BLaER1 treated with 17β-estradiol and CSF1 and Interleukin-3, amounts not matched to agents 10 nM and 100 nM (cell line): ENCODE measurements around the gene LRP3.
"Not testable (repeated sequence)": the region's sequence is repeated elsewhere in the genome, so short reads cannot be mapped to it uniquely, and the experiment has no call there.

Experiments used
- H3K27ac ChIP-seq, 11 experiments: shearing (Covaris generic); formaldehyde crosslinking; 2 replicates each; pipeline ENCODE4 v1.8.1; 2022
- H3K27me3 ChIP-seq, 11 experiments: shearing (Covaris generic); formaldehyde crosslinking; 2 replicates each; pipeline ENCODE4 v1.8.1; 2022
- H3K36me3 ChIP-seq, 11 experiments: shearing (Covaris generic); formaldehyde crosslinking; 2 replicates each; pipeline ENCODE4 v1.8.1; 2022
- H3K4me1 ChIP-seq, 10 experiments: shearing (Covaris generic); formaldehyde crosslinking; 2 replicates each; pipeline ENCODE4 v1.8.1; 2022
- H3K4me2 ChIP-seq, 11 experiments: shearing (Covaris generic); formaldehyde crosslinking; 2 replicates each; pipeline ENCODE4 v1.8.1; 2022
- H3K4me3 ChIP-seq, 10 experiments: shearing (Covaris generic); formaldehyde crosslinking; 2 replicates each; pipeline ENCODE4 v1.8.1; 2022
- H3K9ac ChIP-seq, 11 experiments: shearing (Covaris generic); formaldehyde crosslinking; 2 replicates each; pipeline ENCODE4 v1.8.1; 2022
- H3K9me3 ChIP-seq, 11 experiments: shearing (Covaris generic); formaldehyde crosslinking; replicated peaks in 1 of 11; 2 replicates each; pipeline ENCODE4 v1.8.1; 2022
- H4K20me1 ChIP-seq, 11 experiments: shearing (Covaris generic); formaldehyde crosslinking; 2 replicates each; pipeline ENCODE4 v1.8.1; 2022
- Cebpa-rat ChIP-seq, 11 experiments: shearing (Covaris generic); IDR thresholded peaks; 2 replicates each; pipeline ENCODE4 v1.8.1; 2022

The LRP3 gene

GRCh38 chr19:33221638-33222037 is 27.5 kb downstream of the LRP3 start:
- Histone ChIP-seq H3K4me2 (no peak overlapping the region), H3K36me3 (no peaks in the 10 kb centered on the region), H4K20me1 (no peaks in the 10 kb centered on the region), H3K9ac (no peak overlapping the region), H3K27me3 (peaks cover 0 to 4% (median 0%) of the 10 kb centered on the region in 11 experiments; a peak in 3 of 22 replicates), H3K4me1 (peaks cover 0 to 14% (median 2%) of the 10 kb centered on the region in 10 experiments; a peak in 4 of 20 replicates), H3K4me3 (no peak overlapping the region), H3K27ac (no peak overlapping the region), H3K9me3 (peaks cover 0 to 8% (median 7%) of the 10 kb centered on the region in 11 experiments; a peak in 15 of 22 replicates)
- TF ChIP-seq Cebpa-rat (IDR thresholded peaks at IDR 0.05) = no peak

GRCh38 chr19:33222255-33222654 is 28.1 kb downstream of the LRP3 start:
- not testable (repeated sequence) for H3K4me3 ChIP-seq, H3K27ac ChIP-seq, H3K36me3 ChIP-seq, H3K9ac ChIP-seq, H4K20me1 ChIP-seq, H3K27me3 ChIP-seq, H3K4me2 ChIP-seq
- Histone ChIP-seq H3K9me3 (peaks cover 4 to 14% (median 12%) of the 10 kb centered on the region in 11 experiments), H3K4me1 (peaks cover 0 to 14% (median 2%) of the 10 kb centered on the region in 10 experiments; a peak in 4 of 20 replicates)

DNA sequence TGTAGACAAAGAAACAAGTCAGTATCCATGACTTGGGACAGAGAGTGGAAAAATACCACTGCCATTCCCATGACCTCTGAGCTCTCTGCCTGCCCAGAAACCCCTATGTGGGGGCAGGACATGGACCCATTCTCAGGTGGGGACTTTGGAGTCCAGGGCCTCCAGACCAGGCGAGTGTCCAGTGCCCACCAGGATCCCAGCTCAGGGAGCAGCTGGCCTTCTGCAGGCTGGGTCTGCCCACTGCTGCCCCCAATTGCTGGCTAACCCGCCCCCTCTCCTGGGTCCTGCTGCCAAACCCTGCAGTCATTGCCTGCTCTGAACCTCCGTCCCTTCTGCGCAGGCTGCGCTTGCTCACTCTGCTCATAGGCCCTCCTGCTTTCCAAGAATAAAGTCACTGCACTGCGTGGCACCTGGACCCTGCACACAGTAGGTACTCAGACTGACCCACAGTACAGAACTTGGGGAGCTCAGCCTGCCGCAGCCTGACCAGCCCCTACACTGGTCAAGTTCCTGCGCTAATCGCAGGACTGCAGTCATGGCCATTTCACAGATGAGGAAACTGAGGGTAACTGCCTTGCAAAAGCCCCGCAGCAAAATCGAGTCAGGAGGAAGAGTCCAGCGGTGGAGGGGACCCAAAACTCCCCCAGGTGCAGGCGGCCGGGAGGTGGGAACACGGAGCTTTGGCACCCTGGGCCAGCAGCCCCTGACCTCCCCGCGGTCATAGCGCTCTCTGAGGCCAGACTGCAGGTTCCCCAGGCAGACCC is 30.7 kb downstream of the LRP3 start:
- 0 out of 20 replicates have a peak, but pooled peaks cover 0 to 7% (median 0%) of the 10 kb centered on the region in 10 experiments for H3K4me1 ChIP-seq
- TF ChIP-seq Cebpa-rat (IDR thresholded peaks at IDR 0.05) = no peak
- peaks cover 27 to 38% (median 35%) of the 10 kb centered on the region in 11 experiments for H3K9me3 ChIP-seq
- H3K27ac ChIP-seq = no peak overlapping the region
- H3K4me2 ChIP-seq = no peak overlapping the region
- H4K20me1 ChIP-seq = no peaks in the 10 kb centered on the region
- H3K4me3 ChIP-seq = no peak overlapping the region
- H3K36me3 ChIP-seq = no peaks in the 10 kb centered on the region
- H3K27me3 ChIP-seq = peaks cover 0 to 4% (median 0%) of the 10 kb centered on the region in 11 experiments; a peak in 3 of 22 replicates
- H3K9ac ChIP-seq = no peak overlapping the region

- Histone ChIP-seq H3K4me3 (no peak within 1 kb of the TSS), H3K27ac (no peak within 1 kb of the TSS), H3K27me3 (peaks cover 0 to 4% (median 0%) of the 10 kb centered on the region in 11 experiments; a peak in 3 of 22 replicates), H3K4me1 (0 out of 20 replicates have a peak, but pooled peaks cover 0 to 7% (median 0%) of the 10 kb centered on the region in 10 experiments), H3K9me3 (peaks cover 27 to 38% (median 35%) of the 10 kb centered on the region in 11 experiments), H3K9ac (no peak within 1 kb of the TSS), H4K20me1 (no peaks in the 10 kb centered on the region), H3K36me3 (no peaks in the 10 kb centered on the region), H3K4me2 (no peak within 1 kb of the TSS)
- no peak for TF ChIP-seq Cebpa-rat (IDR thresholded peaks at IDR 0.05)
Measured at GRCh38 chr19:33225458-33225926, 31.4 kb downstream of the LRP3 start, which contains the start of gene SLC7A10. Gene SLC7A10 (minus strand): TSS chr19:33225850. CDS start chr19:33225703, 147 bp downstream.

DNA sequence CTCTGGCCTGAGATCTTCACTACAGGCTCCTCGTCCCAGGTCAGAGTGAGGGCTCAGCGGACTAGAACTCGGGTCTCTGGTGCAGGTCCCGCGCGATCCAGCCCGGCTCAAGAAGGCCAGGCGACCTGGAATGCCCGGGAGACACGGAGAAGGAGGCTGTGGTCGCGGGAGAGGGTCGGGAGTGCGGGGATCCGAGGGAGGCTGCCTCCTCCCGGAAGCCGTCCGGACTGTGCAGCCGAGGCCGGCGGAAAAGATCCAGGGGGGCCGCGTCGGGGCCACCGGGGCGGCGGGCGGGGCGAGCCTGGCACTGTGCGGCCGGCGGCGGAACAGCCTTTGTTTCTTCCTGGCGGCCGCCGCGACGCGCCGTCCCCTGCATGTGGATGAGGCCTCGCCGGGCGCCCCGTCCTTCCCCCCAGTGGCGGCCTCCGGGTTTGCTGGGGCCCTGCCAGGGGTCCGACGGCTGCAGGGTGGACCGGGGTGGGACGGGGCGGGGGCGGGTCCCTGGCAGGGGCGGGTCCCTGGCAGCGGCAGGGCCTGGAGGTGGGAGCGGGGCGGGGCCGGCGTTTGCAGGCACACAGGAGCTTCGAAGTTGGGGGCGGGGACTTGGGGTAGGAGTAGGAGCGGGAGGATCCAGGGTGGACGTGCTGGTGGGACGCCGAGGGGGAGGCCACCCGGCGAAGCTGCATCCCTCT is 32.6 kb downstream of the LRP3 start:
- Histone ChIP-seq H3K4me3 (no peak overlapping the region), H3K9me3 (peaks cover 27 to 38% (median 35%) of the 10 kb centered on the region in 11 experiments), H3K27me3 (peaks cover 0 to 4% (median 0%) of the 10 kb centered on the region in 11 experiments; a peak in 3 of 22 replicates), H3K4me2 (no peak overlapping the region), H3K36me3 (no peaks in the 10 kb centered on the region), H3K4me1 (0 out of 20 replicates have a peak, but pooled peaks cover 0 to 7% (median 0%) of the 10 kb centered on the region in 10 experiments), H3K27ac (no peak overlapping the region), H3K9ac (no peak overlapping the region), H4K20me1 (no peaks in the 10 kb centered on the region)
- TF ChIP-seq Cebpa-rat (IDR thresholded peaks at IDR 0.05) = no peak

DNA sequence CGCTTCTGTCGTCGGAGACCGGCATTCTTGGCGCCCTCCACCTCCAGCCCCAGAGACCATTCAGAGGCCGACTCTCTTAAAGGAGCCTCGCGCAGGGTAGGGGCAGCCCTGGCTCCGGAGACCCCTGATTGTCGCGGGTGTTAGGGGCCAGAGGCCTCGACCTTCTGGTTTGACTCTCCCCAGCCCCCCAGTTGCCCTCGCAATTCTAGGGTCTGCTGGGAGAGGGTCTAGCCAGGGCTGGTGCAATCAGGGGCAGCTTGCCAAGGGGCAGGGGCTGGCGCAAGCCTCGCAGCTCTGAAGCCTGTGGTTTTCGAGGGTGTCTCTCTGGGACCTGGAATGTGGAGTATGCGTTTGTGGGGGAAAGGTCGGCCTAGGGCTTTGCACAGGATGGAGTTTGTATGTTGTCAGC is 33.1 kb downstream of the LRP3 start:
- peaks cover 0 to 4% (median 0%) of the 10 kb centered on the region in 11 experiments; a peak in 3 of 22 replicates for H3K27me3 ChIP-seq
- no peak overlapping the region for H3K4me3 ChIP-seq
- no peaks in the 10 kb centered on the region for H4K20me1 ChIP-seq
- peaks cover 27 to 38% (median 35%) of the 10 kb centered on the region in 11 experiments for H3K9me3 ChIP-seq
- H3K36me3 ChIP-seq = no peaks in the 10 kb centered on the region
- H3K9ac ChIP-seq = no peak overlapping the region
- no peak overlapping the region for H3K4me2 ChIP-seq
- H3K27ac ChIP-seq = no peak overlapping the region
- 0 out of 20 replicates have a peak, but pooled peaks cover 0 to 7% (median 0%) of the 10 kb centered on the region in 10 experiments for H3K4me1 ChIP-seq
- no peak for TF ChIP-seq Cebpa-rat (IDR thresholded peaks at IDR 0.05)

DNA sequence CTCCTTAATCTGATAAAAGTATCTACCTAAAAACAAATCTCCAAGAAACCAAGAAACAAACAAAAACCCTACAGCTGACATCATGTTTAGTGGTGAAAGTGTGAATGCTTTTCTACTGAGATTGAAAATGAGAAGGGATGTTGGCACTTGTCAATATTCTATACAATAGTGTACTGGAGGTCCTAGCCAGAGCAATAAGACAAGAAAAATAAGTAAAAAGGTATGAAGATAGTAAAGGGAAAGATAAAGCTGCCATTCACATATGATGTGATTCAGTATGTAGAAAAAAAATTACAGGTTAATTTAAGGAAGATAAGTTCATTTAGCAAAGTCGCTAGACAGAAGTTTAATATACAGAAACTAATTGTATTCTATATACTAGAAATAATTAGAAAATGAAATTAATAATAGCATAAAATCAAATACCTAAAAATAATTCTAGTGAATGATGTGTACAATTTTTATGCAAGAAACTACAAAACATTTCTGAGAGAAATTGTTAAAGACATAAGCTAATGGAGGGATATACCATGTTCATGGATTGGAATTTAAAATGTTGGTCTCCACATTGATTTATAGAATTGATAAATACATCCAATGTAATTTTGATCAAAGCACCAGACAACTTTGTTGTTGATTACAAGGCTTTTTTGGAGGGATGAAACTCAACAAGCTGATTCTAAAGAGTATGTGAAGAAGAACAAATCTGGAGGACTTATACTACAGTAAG is 33.9 kb downstream of the LRP3 start:
- 0 out of 20 replicates have a peak, but pooled peaks cover 0 to 2% (median 0%) of the 10 kb centered on the region in 10 experiments for H3K4me1 ChIP-seq
- peaks cover 27 to 38% (median 35%) of the 10 kb centered on the region in 11 experiments for H3K9me3 ChIP-seq
- H4K20me1 ChIP-seq = no peaks in the 10 kb centered on the region
- no peak overlapping the region for H3K4me2 ChIP-seq
- H3K27ac ChIP-seq = no peak overlapping the region
- H3K36me3 ChIP-seq = no peaks in the 10 kb centered on the region
- no peak overlapping the region for H3K4me3 ChIP-seq
- no peak for TF ChIP-seq Cebpa-rat (IDR thresholded peaks at IDR 0.05)
- H3K9ac ChIP-seq = no peak overlapping the region
- H3K27me3 ChIP-seq = peaks cover 0 to 4% (median 0%) of the 10 kb centered on the region in 11 experiments; a peak in 3 of 22 replicates

DNA sequence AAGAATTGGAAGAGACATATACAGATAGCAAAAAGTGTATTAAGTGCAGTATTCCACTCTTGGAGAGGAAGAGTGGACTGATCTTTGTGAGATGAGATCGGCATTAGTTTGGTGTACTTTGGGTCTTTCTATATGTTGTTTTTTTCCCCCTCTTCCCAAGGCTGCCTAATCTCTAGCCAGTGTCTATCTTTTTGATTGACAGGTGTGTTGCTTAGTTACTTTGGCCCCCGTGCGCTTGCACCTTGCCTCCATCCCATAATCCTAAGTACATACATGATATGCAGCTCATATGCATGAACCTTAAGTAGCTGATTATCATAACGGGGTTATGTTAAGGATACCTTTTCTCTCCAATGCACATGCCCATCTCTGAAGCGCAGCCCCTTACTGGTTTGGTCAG is 35.8 kb downstream of the LRP3 start:
- Histone ChIP-seq H3K9me3 (peaks cover 27 to 38% (median 35%) of the 10 kb centered on the region in 11 experiments), H3K36me3 (no peaks in the 10 kb centered on the region), H4K20me1 (no peaks in the 10 kb centered on the region), H3K9ac (no peak overlapping the region), H3K27me3 (peaks cover 0 to 4% (median 0%) of the 10 kb centered on the region in 11 experiments; a peak in 3 of 22 replicates), H3K4me3 (no peak overlapping the region), H3K27ac (no peak overlapping the region), H3K4me1 (no peaks in the 10 kb centered on the region), H3K4me2 (no peak overlapping the region)
- no peak for TF ChIP-seq Cebpa-rat (IDR thresholded peaks at IDR 0.05)
